ENCODE results near the gene AHDC1. TPM values are rescaled to one million over a fixed set of nuclear protein-coding genes. Genes with fewer than 3 reads are reported as not detected.

AHDC1 gene
- total and polyA plus RNA-seq, 9 of the 15 experiments (the other 6 are each of a cell fraction or from before 2014, with no cell fraction given), result 0.21 to 36.4 (median 4.7) TPM

- TF ChIP-seq ID3 (CRISPR knock-in tag; IDR thresholded peaks at IDR 0.05) (no peak), ID3 (tag; IDR thresholded peaks at IDR 0.05) (no peak), TCF15 (CRISPR knock-in tag; IDR thresholded peaks at IDR 0.05) (no peak), JUN (IDR thresholded peaks at IDR 0.05; ENCODE audit: borderline replicate concordance, low read depth, low read length) (0 out of 2 replicates have a peak, but pooled peaks have one; percentile 36), JUN (CRISPR knock-in tag; IDR thresholded peaks at IDR 0.05; ENCODE audit: borderline replicate concordance) (no peak; the same call in 1 of the 2 replicates), HOMEZ (CRISPR knock-in tag; IDR thresholded peaks at IDR 0.05) (no peak), ARID3A (IDR thresholded peaks at IDR 0.05; ENCODE audit: borderline replicate concordance, low read depth, low read length) (no peak), FIP1L1 (IDR thresholded peaks at IDR 0.05; ENCODE audit: low read depth, low read length, poor library complexity, severe bottlenecking) (peak; percentile 56), KDM5B (IDR thresholded peaks at IDR 0.05; ENCODE audit: insufficient replicate concordance, low read depth, low read length) (peak; percentile 31), XRCC5 (IDR thresholded peaks at IDR 0.05; ENCODE audit: low read depth, low read length) (0 out of 2 replicates have a peak, but pooled peaks have one; percentile 52), MYC (IDR thresholded peaks at IDR 0.05; ENCODE audit: low read depth, low read length) (peak; percentile 86; the same call in 1 of the 2 replicates), MYC (CRISPR knock-in tag; IDR thresholded peaks at IDR 0.05; ENCODE audit: borderline replicate concordance, low read depth) (no peak), HNRNPLL (IDR thresholded peaks at IDR 0.05; ENCODE audit: low read depth, low read length, poor library complexity, severe bottlenecking) (peak; percentile 39), ZNF143 (CRISPR knock-in tag; IDR thresholded peaks at IDR 0.05) (0 out of 2 replicates have a peak, but pooled peaks have one; percentile 48), GTF3C2 (IDR thresholded peaks at IDR 0.05; ENCODE audit: borderline replicate concordance, extremely low read depth, insufficient read length) (no peak), ESRRA (IDR thresholded peaks at IDR 0.05; ENCODE audit: borderline replicate concordance, low read depth) (peak; percentile 45; the same call in 1 of the 2 replicates), RBM15 (IDR thresholded peaks at IDR 0.05; ENCODE audit: insufficient read depth, low read length) (no peak), ZNF316 (IDR thresholded peaks at IDR 0.05) (peak; percentile 75), KAT7 (CRISPR knock-in tag; IDR thresholded peaks at IDR 0.05; ENCODE audit: borderline replicate concordance) (0 out of 2 replicates have a peak, but pooled peaks have one; percentile 24)
Observed at GRCh38 chr1:27568300-27569087, 35.5 kb downstream of the AHDC1 start (continued).

Measured in K562 (cell line).